HepG2 (cell line): Measurements from ENCODE around the gene R3HDM1. TPM values are rescaled to one million over a fixed set of nuclear protein-coding genes. Genes with fewer than 3 reads are reported as not detected.

Experiments used
- ATAC-seq: fragments of 200-7000 bp; cut with Tn5 transposase; 3 replicates; pipeline ENCODE4 v1.9.1; 2020; ENCODE audit warnings: mild to moderate bottlenecking, moderate library complexity
- BruUV-seq: library from RNA; stranded (reverse); fragments of 400-500 nt; replicated peaks from 2 replicates; lab custom pipeline; 2021; lab: Mats Ljungman, UMichigan
- CTCF ChIA-PET: fragments of 300-600 bp; formaldehyde crosslinking; extraction: SDS; loops from one replicate; lab custom pipeline; 2021; ENCODE audit warnings: low total read pairs, inconsistent platforms, low intra/inter-chr PET ratio; lab: Yijun Ruan, JAX
- POLR2A ChIA-PET: fragments of 350-600 bp; sonication (Branson Sonifier 250); formaldehyde crosslinking; loops from one replicate; lab custom pipeline; 2020; ENCODE audit warnings: antibody characterized with exemption, inconsistent platforms; lab: Yijun Ruan, JAX
- DNase-seq: peaks from one replicate; pipeline ENCODE4 v3.0.0-alpha.2; 2015; ENCODE audit warnings: low spot score
- FAIRE-seq: peaks from 3 replicates; lab custom pipeline; 2011; peaks lifted over from hg19 to GRCh38; lab: Jason Lieb, UNC
- H2AFZ ChIP-seq: one replicate; pipeline ENCODE4 v1.6.1; 2011; ENCODE audit warnings: low read length, inconsistent platforms
- H3K27ac ChIP-seq: fragments of 300-600 bp; 3 replicates; pipeline ENCODE4 v1.8.0; 2011; ENCODE audit warnings: mixed run types, mild to moderate bottlenecking, mixed read lengths, low read length, inconsistent platforms; ENCODE audit not compliant: insufficient read depth; ENCODE audit errors: extremely low read length
- H3K27me3 ChIP-seq, 2 experiments: fragments of 200-600 bp in 1 of 2; 2 replicates in 1 of 2; 3 replicates in 1 of 2; pipeline versions ENCODE4 v1.6.0 to v1.8.0; 2011; ENCODE audit warnings: low read length in 2 of 2, mild to moderate bottlenecking in 2 of 2, moderate library complexity in 2 of 2, inconsistent platforms in 1 of 2; ENCODE audit not compliant: insufficient read depth in 2 of 2, control insufficient read depth in 1 of 2
- H3K36me3 ChIP-seq, 2 experiments: fragments of 200-600 bp in 1 of 2; replicated peaks in 1 of 2; 2 replicates in 1 of 2; 3 replicates in 1 of 2; pipeline versions ENCODE4 v1.5.1 to v1.8.0; 2011; ENCODE audit warnings: low read length in 2 of 2, inconsistent platforms in 1 of 2; ENCODE audit not compliant: insufficient read depth in 2 of 2, control insufficient read depth in 1 of 2
- H3K4me1 ChIP-seq: 2 replicates; pipeline ENCODE4 v1.5.1; 2012; ENCODE audit warnings: low read length, inconsistent platforms; ENCODE audit not compliant: insufficient read depth
- H3K4me2 ChIP-seq: 2 replicates; pipeline ENCODE4 v1.6.0; 2011; ENCODE audit warnings: low read depth, low read length, inconsistent platforms
- H3K4me3 ChIP-seq, 3 experiments: fragments of 200-600 bp in 1 of 3; sonication (generic), shearing (Covaris generic) in 1 of 3; replicated peaks in 1 of 3; 2 replicates each; pipeline ENCODE4 v1.5.1; 2011 to 2016; ENCODE audit warnings: low read length in 3 of 3, inconsistent platforms in 2 of 3, low read depth in 2 of 3, mild to moderate bottlenecking in 2 of 3, control low read depth in 1 of 3, mixed read lengths in 1 of 3; ENCODE audit not compliant: insufficient read depth in 1 of 3
- H3K79me2 ChIP-seq: one replicate; pipeline ENCODE4 v1.6.1; 2011; ENCODE audit warnings: low read length, inconsistent platforms; ENCODE audit not compliant: insufficient read depth
- H3K9ac ChIP-seq: 2 replicates; pipeline ENCODE4 v1.6.0; 2011; ENCODE audit warnings: mild to moderate bottlenecking, low read depth, low read length, inconsistent platforms; ENCODE audit not compliant: insufficient read depth
- H3K9me3 ChIP-seq: 2 replicates; pipeline ENCODE4 v1.5.1; 2012; ENCODE audit warnings: mild to moderate bottlenecking, low read length
- H4K20me1 ChIP-seq: 2 replicates; pipeline ENCODE4 v1.6.0; 2011; ENCODE audit warnings: inconsistent platforms, mild to moderate bottlenecking, low read length, moderate library complexity; ENCODE audit not compliant: insufficient read depth
- FOXM1 ChIP-seq: sonication (generic); formaldehyde crosslinking; IDR thresholded peaks from 2 replicates; pipeline ENCODE4 v1.5.0; 2020; ENCODE audit warnings: missing genetic modification reagents
- PITX1 ChIP-seq: sonication (generic); formaldehyde crosslinking; IDR thresholded peaks from 2 replicates; pipeline ENCODE4 v1.5.1; 2020; ENCODE audit warnings: mild to moderate bottlenecking, missing genetic modification reagents
- ZKSCAN1 ChIP-seq: fragments of 150-350 bp; IDR thresholded peaks from 2 replicates; pipeline ENCODE4 v1.6.1; 2014; ENCODE audit warnings: low read length
- ZNF547 ChIP-seq: sonication (generic); formaldehyde crosslinking; IDR thresholded peaks from 2 replicates; pipeline ENCODE4 v1.5.1; 2020; ENCODE audit warnings: mild to moderate bottlenecking, missing genetic modification reagents
- WGBS: methylation state at CpG from one replicate; pipeline ENCODE4 v1.1.6; 2017; ENCODE audit warnings: low lambda C conversion rate; 5-methylcytosine and 5-hydroxymethylcytosine counted together
- in situ Hi-C: cut with HindIII; loops from 2 replicates; pipeline ENCODE4 v1.10.0; 2017; ENCODE audit warnings: low pct_unique_long_range_greater_than_20kb; ENCODE audit not compliant: extremely low pct_ligation_motif_present
- intact Hi-C: fragments of 100-400 bp; cut with micrococcal nuclease; formaldehyde crosslinking; loops from one replicate; pipeline ENCODE4 v1.10.0; 2022; ENCODE audit not compliant: unreplicated experiment
- polyA plus RNA-seq, 8 experiments: library from polyadenylated mRNA; depleted of rRNA in 3 of 8; stranded (reverse) in 7 of 8; unstranded in 1 of 8; fragments of >200 nt; fragmentation: Illumina TruSeq in 4 of 8; extraction: Trizol in 4 of 8; gene quantifications; 2 replicates each; pipeline versions ENCODE4 v1.2.1 to v1.2.3, GENCODE V29; 2011 to 2016; ENCODE audit warnings: low read depth in 4 of 8, missing spikeins in 1 of 8, mixed read lengths in 1 of 8; ENCODE audit not compliant: insufficient read depth in 1 of 8
- total RNA-seq, 5 experiments: library from RNA; depleted of rRNA; stranded (reverse); fragments of >200 nt; fragmentation: Illumina TruSeq; extraction: Trizol; gene quantifications; 2 replicates each; pipeline ENCODE4 v1.2.3, GENCODE V29; 2016; ENCODE audit warnings: low read depth in 1 of 5
- TF ChIP-seq, protein P1 (sequence below): IDR thresholded peaks from 2 replicates; pipeline ENCODE4 v1.4.0; 2020; ENCODE audit warnings: mild to moderate bottlenecking, missing genetic modification reagents

Gene R3HDM1
- total and polyA plus RNA-seq, 2 of the 13 experiments (the other 11 are each of a cell fraction or from before 2014, with no cell fraction given), result 15.7 to 54.3 TPM

GRCh38 chr2:135525786-135526185, 5.5 kb upstream of the R3HDM1 start:
- POLR2A ChIA-PET, result no interaction called here
- no peak for FAIRE-seq
- no TSS peak for BruUV-seq

More at GRCh38 chr2:135525786-135526185, 5.5 kb upstream of the R3HDM1 start:
- Histone ChIP-seq H3K4me2 (no peak overlapping the region), H3K4me1 (peaks cover 24% of the 10 kb centered on the region), H3K9me3 (no peaks in the 10 kb centered on the region), H3K9ac (no peak overlapping the region), H3K4me3 (no peak overlapping the region), H3K27ac (no peak overlapping the region), H3K36me3 (peaks cover 0 to 2% of the 10 kb centered on the region in 2 experiments; a peak in 2 of 5 replicates), H3K79me2 (peaks cover 68% of the 10 kb centered on the region), H4K20me1 (no peaks in the 10 kb centered on the region)
- no peak for ATAC-seq
- 91% methylated on average over 1 of the region's 1 CpG for WGBS
- in situ Hi-C loops, result no loop called here
- no peak for DNase-seq
- CTCF ChIA-PET, result no interaction called here
- TF ChIP-seq, protein P1, sequence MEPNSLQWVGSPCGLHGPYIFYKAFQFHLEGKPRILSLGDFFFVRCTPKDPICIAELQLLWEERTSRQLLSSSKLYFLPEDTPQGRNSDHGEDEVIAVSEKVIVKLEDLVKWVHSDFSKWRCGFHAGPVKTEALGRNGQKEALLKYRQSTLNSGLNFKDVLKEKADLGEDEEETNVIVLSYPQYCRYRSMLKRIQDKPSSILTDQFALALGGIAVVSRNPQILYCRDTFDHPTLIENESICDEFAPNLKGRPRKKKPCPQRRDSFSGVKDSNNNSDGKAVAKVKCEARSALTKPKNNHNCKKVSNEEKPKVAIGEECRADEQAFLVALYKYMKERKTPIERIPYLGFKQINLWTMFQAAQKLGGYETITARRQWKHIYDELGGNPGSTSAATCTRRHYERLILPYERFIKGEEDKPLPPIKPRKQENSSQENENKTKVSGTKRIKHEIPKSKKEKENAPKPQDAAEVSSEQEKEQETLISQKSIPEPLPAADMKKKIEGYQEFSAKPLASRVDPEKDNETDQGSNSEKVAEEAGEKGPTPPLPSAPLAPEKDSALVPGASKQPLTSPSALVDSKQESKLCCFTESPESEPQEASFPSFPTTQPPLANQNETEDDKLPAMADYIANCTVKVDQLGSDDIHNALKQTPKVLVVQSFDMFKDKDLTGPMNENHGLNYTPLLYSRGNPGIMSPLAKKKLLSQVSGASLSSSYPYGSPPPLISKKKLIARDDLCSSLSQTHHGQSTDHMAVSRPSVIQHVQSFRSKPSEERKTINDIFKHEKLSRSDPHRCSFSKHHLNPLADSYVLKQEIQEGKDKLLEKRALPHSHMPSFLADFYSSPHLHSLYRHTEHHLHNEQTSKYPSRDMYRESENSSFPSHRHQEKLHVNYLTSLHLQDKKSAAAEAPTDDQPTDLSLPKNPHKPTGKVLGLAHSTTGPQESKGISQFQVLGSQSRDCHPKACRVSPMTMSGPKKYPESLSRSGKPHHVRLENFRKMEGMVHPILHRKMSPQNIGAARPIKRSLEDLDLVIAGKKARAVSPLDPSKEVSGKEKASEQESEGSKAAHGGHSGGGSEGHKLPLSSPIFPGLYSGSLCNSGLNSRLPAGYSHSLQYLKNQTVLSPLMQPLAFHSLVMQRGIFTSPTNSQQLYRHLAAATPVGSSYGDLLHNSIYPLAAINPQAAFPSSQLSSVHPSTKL (CRISPR knock-in tag), result no peak
- TF ChIP-seq PITX1 (CRISPR knock-in tag), result no peak
- TF ChIP-seq FOXM1 (CRISPR knock-in tag), result no peak
- no peak for TF ChIP-seq ZNF547 (CRISPR knock-in tag)
- TF ChIP-seq ZKSCAN1, result no peak
- TF ChIP-seq, all 625 proteins: peak for 0
- Histone ChIP-seq H2AFZ (no peak overlapping the region), H3K27me3 (no peaks in the 10 kb centered on the region; a peak in 1 of 5 replicates)
- intact Hi-C loops, result no loop called here
